GM20431 (cell line): ENCODE results near the gene NOTCH3.

Experiments
- in situ Hi-C: fragments of 300-500 bp; cut with MseI, MboI; formaldehyde crosslinking; loops from one replicate; pipeline ENCODE4 v1.15.0; 2020; ENCODE audit warnings: low sequenced_read_pairs; ENCODE audit not compliant: unreplicated experiment

NOTCH3 gene

DNA sequence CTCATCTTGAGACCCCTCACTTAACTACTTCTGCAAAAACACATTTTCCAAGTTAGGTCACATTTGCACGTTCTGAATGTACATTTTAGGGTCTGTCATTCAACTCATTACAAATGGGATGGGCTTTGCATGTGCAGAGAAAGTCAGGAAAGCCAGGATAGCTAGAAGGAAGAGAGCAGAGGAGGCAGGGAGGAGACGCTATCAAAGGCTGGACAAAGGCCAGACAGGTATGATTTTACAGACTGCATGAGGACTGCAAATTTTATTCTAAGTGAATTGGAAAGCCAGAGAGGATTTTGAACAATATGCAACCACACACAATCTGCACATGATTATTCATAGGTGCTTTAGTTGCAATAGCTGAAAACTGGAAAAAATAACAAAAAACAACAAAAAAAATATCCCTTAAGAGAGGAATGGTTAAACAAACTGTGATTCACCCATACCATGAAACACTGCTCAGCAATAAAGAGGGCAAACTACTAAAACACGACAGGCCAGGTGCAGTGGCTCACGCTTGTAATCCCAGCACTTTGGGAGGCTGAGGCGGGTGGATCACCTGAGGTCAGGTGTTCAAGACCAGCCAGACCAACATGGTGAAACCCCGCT is 72.5 kb downstream of the NOTCH3 start:
- in situ Hi-C loops, result no loop called here

DNA sequence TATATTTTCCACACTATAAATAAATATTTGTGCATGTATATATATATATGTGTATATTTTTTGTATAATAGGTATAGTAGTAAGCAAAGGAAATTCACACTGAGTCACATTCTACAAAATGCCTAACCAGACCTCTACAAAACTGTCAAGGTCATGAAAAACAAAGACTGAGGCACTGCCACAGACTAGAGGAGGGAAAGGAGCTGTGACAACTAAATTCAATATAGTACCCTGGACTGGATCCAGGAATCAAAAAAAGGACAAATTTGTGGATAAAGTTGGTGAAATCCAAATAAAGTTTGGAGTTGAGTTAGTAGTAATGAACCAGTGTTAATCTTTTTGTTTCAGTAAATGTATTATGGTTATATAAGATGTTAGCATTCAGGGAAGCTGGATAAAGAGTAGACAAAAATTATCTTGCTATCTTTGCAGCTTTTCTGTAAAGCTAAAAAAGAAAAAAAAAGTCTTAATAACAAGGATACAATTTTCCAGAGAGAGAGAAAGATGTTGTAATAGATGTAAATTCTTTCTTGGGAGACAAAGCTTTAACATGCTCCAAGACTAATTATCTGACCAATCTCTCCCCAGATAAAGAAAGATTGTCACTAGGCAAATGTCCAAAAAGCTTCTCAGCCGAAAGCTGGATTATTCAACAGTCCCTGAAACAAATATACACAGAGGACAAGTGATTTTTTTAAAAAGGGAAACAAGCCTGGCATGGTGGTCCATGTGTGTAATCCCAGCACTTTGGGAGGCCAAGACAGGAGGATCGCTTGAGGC is 74.5 kb downstream of the NOTCH3 start:
- in situ Hi-C loops, result no loop called here

DNA sequence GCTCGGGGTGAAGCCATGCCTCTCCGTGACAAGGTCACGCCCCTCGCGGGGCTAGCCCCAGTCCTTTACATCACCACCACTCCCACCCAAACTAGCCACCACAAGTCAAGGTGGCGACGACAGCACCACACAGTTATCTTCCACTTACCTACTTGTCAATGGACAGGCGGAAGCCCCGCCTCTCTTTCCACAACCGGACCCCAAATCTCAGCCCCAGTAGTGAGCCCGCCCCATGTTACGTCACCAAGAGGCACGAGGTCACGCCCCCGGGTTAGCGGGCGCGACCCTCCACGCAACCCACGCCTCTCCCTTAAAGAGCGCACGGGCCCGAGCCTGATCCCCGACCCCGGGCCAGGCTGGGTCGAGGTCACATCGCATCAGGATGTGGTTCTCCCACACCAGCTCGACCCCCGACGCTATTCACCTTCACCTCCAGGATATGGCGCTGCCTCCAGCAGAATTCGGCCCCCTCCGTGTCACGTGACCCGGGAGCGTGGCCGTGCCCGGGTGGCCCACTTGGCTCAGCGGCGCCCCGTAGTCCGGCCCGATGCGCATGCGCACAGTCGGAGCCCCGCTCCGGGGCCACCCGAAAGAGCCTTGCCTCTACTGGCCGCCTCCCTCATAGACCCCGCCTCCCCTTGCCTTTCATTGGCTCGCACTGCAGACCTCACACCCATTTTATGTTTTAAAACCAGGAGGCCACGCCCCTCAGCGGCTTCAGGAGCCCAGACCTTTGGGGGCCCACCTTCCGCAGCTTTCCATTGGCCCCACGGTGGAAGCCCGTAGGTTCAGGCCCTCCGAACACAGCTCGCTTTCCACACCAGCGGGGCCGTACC is 75.3 kb downstream of the NOTCH3 start:
- in situ Hi-C loops, result no loop called here

DNA sequence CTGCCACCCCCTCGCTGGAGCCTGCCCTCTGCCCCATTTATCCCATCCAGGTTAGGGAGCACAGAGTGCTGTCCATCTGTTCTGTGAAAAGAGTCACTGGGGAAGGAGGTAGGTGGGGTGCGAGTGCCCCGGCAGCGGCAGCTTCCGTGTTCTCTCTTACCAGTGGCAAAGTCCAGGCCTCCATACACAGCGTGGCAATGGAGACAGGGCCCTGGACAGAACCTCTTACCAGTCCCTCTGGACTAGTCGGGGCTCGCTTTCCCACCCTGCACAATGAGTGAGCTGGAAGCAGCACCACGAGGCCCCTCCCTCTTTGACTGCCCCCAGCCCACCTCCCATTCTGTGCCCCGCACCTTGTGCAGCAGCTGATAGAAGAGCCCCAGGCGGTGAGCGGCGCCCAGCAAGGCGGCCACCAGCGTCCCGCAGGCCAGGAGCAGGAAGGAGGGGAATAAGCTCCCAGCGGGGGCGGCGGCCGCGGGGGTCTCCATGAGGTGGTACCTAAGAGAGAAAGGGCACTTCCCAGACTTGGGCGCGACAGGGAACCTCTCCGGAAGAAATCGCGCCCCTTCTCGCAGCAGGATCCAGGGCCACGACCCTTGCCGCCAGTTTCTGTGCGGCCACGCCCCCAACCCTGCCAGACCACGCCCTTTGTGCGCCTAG is 76.1 kb downstream of the NOTCH3 start:
- in situ Hi-C loops, result no loop called here

DNA sequence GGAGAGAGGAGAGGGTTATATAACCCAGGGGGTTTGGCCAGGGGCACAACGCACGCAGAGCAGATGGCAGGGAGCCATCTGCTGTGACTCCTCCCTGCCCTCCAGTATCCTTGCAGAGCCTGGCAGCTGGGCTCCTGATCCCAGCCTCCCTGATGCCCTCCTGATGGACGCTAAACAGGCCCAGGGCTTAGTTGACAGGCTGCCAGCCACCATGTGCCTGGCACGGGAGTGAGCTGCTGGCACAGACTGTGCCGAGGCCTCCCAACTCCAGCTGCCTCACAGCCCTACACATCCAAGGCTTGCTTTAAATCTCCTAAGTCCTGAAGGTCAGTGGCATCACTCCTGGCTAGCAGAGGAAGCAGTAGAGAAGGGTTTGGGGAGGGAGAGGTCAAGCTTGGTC is 76.9 kb downstream of the NOTCH3 start:
- in situ Hi-C loops, result no loop called here

DNA sequence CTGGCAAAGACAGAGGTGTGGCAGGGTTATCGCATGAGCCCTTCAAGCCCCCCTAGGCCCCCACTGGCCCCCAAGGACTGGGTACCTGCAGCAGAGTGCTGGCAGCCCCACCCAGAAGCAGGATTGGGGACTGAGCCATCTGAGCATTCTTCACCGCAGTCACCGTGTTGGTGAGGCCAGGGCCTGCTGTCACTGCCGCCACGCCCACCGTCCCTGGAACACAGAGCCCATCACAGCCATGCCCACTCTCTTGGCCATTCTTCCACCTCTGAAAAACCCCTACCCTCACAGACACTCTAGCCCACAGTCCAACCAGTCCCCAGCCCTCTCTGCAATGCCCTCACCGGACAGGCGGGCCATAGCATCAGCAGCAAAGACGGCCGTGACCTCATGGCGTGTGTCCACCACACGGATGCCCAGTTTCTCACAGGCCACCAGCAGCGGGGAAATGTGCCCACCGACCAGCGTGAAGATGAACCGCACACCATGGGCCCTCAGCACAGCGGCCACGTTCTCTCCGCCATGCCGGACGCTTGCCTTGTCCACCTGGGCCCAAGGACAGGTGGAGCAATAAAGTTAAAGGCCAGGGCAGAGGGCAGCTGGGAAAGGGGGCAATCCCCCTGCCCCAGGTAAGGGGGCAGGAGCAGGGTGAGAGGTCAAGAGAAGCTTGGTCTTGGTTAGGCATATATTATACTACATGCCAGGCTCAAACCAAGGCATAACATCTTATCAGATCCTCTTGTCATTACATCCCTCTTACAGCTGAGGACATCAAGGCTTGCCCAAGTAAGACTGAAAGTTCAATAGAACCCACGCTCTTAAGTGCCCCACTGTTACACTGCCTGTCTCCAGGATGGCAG is 77.5 kb downstream of the NOTCH3 start:
- in situ Hi-C loops, result no loop called here

DNA sequence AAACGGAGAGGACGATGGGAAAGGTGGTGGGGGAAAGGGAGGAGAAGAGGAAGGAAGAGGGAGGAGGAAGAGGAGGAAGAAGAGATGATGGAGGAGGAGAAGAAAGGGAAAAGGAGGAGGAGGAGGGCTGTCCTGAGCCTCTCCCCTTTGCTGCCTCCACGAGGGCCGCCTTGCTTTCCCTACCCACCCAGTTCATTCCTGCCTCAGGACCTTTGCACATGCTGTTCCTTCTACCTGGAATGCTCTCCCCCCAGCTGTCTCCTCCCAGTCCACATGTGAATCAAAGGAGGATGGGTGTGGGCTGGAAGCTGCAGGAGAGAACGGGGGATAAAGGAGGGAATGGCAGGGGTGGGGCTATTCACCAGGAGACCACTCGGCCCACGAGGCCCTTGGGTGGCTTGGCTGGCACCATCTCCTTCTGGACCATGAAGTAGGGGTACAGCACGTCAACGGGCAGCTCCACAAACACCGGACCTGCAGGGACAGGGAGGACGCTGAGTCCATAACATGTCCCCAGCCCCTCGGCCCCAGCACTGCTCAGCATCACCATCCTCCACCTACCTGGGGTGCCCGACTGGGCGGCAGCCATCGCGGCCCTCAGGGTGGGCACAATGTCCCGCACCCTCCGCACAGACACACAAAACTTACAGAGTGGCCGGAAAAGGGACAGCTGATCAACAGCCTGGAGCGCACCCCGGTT is 78.3 kb downstream of the NOTCH3 start:
- in situ Hi-C loops, result no loop called here

DNA sequence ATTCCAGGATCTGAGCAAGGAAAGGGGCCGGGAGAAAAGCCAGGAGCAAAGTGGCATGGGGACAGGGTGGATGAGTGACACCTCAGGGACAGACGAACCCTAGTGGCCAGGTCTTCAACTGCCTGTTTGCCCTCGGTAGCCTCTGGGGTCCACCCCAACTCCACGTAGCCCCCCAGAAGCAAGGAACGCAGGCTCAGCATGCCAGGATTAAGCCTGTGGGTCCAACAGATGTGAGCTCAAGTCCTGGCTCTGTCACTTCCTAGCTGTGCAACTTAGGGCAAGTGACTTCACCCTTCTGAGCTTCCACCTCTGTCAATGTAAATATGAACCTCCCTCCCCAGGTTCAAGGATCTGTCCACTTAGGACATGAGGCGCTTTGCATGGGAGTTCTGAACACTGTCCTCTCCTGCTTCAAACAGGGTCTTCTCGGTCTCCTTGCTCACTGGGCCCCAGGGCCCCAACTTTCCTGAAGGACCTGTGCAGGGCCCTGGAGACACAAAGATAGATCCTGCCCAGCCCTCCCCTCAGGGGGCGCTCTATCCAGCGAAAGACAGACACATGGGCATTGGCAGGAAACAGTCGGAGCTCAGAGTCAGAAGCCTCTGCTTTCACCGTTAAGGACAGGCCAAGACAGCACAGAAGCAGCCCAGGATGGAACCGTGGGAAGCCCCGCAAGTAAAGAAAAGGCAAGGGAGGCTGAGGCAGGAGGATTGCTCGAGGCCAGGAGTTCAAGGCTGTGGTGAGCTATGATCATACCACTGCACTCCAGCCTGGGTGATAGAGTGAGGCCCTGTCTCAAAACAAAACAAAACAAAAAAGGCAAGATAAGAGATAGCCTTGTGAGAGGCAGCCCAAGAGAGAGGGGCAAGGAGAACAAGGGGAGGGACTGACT is 80.4 kb downstream of the NOTCH3 start:
- in situ Hi-C loops, result no loop called here

DNA sequence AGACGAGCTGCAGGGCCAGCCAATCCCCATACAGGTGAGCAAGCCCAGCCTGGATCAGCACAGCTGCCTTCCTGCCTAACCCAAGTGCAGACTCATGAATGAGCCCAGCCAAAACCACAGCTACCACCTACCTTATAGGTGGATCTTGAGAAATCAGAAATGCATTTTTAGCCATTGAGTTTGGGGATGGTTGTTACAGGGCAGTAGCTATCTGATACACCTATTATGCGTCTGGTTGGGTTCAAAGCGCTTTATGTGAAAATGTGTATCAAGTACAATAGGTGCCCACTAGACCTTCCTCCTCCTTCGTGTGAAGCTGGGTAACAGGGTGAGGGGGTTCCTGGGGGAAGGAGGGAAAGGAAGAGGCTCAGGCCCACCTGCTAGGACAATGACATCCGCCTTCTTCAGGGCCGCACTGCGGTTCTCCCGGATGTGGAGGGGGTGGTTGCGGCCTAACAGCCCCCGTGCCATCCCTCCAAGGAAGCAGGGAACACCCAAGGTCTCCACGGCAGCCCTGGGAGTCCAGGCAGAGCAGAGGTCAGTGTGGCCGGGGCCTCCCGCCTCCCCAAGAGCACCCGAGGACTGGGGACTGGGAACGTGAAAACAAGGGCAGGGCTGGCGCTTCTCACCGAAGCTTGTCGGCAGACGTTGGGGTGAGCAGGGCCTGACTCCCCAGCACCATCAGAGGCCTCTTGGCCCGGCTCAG is 81.9 kb downstream of the NOTCH3 start:
- in situ Hi-C loops, result no loop called here

DNA sequence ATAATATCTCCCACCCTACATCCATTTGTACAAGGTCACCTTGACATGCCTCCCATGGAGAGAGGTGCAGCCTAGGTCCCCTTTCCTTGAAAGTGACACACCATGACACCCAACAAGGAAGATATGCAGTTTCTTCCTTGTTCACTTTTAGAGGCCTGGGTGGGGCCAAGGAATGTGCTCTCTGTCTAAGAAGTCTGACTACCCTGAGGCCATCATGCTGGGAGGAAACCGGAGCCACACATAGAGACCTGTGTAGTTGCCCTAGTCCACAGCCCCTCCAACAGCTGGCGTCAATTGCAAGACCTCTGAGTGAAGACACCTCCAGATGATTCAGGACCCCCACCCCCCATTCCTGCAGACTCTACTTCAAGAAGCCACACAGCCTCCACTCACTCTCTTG is 82.5 kb downstream of the NOTCH3 start:
- in situ Hi-C loops, result no loop called here

DNA sequence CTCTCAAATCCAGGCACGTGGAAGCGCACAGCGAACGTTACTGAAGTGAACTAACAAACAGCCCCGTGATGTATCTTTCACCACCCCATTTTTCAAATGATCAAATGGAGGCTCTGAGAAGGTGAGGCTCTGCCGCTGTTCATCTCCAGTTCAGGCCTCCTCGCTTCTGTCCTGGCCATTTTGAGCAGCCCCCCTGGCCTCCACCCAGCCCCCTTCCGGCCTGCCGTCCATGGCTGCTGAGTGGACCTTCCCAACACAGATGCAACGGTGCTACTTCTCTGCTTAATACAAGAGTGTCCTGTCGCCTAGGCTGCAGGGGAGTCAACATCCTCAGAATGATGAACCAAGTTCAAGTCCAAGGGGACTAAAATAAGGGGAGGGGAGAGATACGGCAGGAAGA is 83.9 kb downstream of the NOTCH3 start:
- in situ Hi-C loops, result no loop called here

DNA sequence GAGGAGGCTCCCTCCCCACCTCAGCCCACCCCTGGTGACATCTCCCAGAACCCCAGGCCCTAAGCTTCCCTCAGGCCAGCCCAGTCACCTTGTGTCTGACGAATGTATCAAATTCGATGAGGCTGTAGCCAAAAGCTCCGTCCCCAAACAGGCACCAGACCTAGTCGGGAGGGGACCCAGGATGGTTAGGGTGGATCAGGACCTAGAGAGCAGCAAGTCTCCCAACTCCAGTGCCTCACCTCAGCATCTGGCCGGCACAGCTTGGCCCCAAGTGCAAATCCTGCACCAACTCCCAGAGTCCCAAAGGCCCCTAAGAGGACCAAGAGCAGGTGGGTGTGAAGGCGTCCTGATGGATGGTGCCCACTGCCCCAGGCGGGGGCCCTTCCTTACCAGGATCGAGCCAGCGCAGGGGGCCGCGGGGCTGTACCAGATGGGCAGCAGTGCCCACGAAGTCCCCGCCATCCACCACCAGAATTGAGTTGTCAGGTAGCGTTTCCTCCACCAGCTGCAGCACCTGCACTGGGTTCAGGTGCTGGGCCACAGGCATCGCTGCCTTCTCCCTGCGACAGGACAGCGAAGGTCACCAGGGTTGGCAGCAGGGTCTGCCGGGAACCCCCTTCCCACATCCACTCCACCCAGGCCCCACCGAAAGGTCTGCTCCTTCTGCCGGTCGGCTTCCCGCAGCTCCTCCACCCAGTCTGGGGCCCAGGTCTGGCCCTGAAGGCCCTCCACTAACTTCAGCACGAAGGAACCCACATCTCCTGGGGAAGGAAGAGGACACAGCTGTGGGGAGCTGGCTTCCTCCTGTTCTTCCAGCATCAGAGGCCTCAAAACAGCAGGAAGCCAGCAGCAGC is 84.8 kb downstream of the NOTCH3 start:
- in situ Hi-C loops, result no loop called here

DNA sequence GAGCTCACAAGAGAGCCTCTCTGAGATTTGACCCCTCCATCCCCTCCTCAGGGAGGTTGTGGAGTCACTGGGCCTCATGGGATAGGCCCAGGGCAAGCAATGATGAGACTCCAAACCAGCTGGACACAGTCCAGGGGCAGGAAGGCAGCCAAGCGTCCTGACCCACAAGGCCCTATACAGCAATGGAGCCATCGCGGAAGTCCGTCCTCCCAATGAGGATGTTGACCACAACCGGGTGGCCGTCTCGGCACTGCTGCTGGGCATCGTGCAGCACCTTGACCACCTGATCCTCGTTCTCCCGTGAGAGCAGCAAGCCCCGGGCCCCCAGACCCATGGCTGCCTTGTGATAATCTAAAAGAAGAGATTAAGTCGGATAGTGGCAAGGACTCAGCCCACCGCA is 85.7 kb downstream of the NOTCH3 start:
- in situ Hi-C loops, result no loop called here

DNA sequence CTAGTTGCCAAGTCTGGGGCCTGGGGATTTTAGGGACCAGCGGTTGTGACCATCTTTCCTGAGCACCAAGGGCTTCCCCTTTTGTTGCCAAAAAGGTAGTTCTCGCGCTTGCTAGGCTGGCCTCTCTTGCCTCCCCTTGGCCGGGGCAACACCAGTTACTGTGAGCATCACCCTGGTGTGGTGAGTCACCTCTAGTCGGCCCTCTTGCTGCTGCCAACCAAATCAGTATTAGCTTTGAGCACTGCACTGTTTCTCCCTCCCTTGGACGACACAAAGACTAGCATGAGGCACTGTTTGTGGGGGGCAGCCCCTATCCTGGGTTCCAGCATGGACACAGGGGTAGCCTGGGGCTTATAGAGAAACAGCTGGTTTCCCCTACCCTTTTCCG is 86.6 kb downstream of the NOTCH3 start:
- in situ Hi-C loops, result no loop called here

DNA sequence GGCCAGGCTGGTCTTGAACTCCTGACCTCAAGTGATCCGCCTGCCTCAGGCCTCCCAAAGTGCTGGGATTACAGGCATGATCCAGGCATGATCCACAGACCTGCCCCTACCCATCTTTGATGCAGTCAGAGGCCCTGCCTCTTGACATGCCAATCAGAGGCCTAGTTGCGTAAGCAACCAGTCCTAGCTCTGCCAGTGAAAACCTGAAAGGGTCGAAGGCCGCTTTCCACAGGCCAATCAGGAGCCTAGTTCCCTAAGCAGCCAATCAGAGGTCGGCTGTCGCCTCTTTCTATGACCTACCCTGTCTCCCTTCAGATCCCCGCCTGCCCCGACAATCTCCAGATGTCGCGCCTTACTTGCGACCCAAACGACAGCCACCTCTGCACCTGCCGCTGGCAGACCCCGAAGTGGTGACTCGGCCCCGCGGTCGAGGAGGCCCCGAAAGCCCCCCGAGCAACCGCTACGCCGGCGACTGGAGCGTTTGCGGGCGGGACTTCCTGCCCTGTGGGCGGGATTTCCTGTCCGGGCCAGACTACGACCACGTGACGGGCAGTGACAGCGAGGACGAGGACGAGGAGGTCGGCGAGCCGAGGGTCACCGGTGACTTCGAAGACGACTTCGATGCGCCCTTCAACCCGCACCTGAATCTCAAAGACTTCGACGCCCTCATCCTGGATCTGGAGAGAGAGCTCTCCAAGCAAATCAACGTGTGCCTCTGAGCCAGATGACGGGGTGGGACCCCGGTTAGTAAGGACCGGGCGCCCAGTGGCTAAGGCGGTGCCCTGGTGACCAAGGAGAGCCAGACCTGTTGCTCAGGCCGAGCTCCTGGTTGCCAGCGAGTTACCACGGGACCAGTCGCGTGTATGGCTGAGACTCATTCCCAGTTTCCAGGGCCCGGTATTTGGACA is 87.3 kb downstream of the NOTCH3 start:
- in situ Hi-C loops, result no loop called here

DNA sequence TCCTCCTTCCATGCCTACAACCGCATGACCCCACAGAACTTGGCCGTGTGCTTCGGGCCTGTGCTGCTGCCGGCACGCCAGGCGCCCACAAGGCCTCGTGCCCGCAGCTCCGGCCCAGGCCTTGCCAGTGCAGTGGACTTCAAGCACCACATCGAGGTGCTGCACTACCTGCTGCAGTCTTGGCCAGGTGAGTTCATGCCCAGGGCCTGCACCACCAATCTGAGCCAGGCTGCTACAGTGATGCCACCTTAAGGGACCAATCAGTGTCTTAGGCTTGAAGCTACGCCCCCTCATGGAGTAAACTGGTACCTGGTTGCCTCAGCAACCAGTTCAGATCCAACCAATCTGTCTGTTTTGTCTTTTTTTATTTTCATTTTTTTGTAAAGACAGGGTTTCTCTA is 88.4 kb downstream of the NOTCH3 start:
- in situ Hi-C loops, result no loop called here
